Cerebellar nuclear complex (tissue), 1 donor: ENCODE data around the gene RPS17.
"Not testable (repeated sequence)": the region's sequence is repeated elsewhere in the genome, so short reads cannot be mapped to it uniquely, and the experiment has no call there.

Source experiments
- DNase-seq, 2 experiments: peaks; one replicate each; lab custom pipeline; 2025; lab: John Stamatoyannopoulos, UW

RPS17 gene

GRCh38 chr15:82507693-82508092, 32.6 kb downstream of the RPS17 start:
- not testable (repeated sequence) for DNase-seq

GRCh38 chr15:82507087-82507486, 33.2 kb downstream of the RPS17 start:
- DNase-seq: not testable (repeated sequence)

GRCh38 chr15:82505842-82506241, 34.4 kb downstream of the RPS17 start:
- DNase-seq: not testable (repeated sequence)

DNA sequence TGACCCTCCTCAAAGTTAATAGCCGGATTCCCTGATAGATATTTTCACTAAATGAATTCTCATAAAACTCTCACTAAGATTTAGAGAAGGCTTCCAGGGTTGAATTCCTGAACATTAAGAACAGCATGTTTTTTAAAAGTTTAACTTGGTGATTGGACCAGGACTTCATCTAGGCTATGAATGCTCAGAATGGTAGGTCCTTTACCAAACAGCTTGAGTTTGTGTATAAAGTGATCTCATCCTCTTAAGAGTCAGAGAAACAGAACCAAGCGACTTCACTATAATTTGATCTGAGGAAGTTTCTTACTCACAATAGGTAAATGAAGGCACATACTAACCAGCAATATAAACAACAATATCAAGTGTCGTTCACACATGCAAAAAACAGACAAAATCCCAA, 36.2 kb downstream of the RPS17 start:
- not testable (repeated sequence) for DNase-seq

- DNase-seq: not testable (repeated sequence)
Observed at GRCh38 chr15:82502700-82503339, 37.4 kb downstream of the RPS17 start.

GRCh38 chr15:82500772-82501171, 39.5 kb downstream of the RPS17 start:
- DNase-seq: not testable (repeated sequence)

DNA sequence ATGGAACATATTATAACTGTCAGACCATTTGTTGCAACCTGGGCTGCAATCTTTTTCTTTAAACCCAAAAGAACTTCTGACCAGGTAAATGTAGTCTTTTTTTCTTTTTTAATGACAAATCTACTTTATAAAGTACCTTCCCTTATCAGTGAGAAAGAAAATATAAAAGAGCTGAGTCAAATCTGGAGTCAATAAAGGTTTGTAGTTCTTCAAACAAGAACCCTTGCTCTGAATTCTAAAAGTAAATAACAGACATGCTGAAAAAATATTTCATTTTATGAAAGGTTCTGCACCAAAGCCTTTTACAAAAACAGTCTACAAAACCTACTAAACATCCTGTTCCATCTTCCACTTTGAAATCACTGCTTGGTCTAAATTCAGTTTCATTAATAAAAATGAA, 42.3 kb downstream of the RPS17 start:
- DNase-seq: not testable (repeated sequence)

GRCh38 chr15:82488250-82488649, 52.0 kb downstream of the RPS17 start:
- not testable (repeated sequence) for DNase-seq

- not testable (repeated sequence) for DNase-seq
Observed at GRCh38 chr15:82487045-82487444, 53.2 kb downstream of the RPS17 start.
